ENCODE results near the gene CBX1. TPM values are rescaled to one million over a fixed set of nuclear protein-coding genes. Genes with fewer than 3 reads are reported as not detected.

The CBX1 gene
- total and polyA plus RNA-seq, 8 donors: 7.9 to 24.1 (median 12.0) TPM

- intact Hi-C loops (cut with DNase I): no loop called here
- ATAC-seq (no peak), DNase-seq (no peak), FAIRE-seq (no peak)
- Histone ChIP-seq H3K4me1 (peaks cover 0 to 4% (median 0%) of the 10 kb centered on the region in 3 donors), H3K36me3 (peaks cover 0 to 6% (median 0%) of the 10 kb centered on the region in 3 donors), H3K27me3 (no peaks in the 10 kb centered on the region), H3K27ac (no peak overlapping the region), H3K9me3 (no peaks in the 10 kb centered on the region), H3K4me3 (no peak overlapping the region)
- TF ChIP-seq CTCF (IDR thresholded peaks at IDR 0.05): no peak
- 69 to 76% methylated on average over 1 of the region's 1 CpG for WGBS, 2 donors
Observed at GRCh38 chr17:48066656-48067055, 34.6 kb downstream of the CBX1 start.

- H3K27me3 ChIP-seq: no peaks in the 10 kb centered on the region
- WGBS, 2 donors: 30 to 34% methylated on average over 1 of the region's 1 CpG
- no peak overlapping the region for H3K27ac ChIP-seq
- DNase-seq (no peak), ATAC-seq (no peak), FAIRE-seq (no peak)
- TF ChIP-seq CTCF (IDR thresholded peaks at IDR 0.05): no peak
- peaks cover 0 to 4% (median 0%) of the 10 kb centered on the region in 3 donors for H3K4me1 ChIP-seq
- no peaks in the 10 kb centered on the region for H3K9me3 ChIP-seq
- intact Hi-C loops (cut with DNase I): no loop called here
- no peak overlapping the region for H3K4me3 ChIP-seq
- peaks cover 0 to 6% (median 0%) of the 10 kb centered on the region in 3 donors for H3K36me3 ChIP-seq
Observed at GRCh38 chr17:48066192-48066591, 35.1 kb downstream of the CBX1 start.

GRCh38 chr17:48064638-48065037 is 36.6 kb downstream of the CBX1 start:
- H3K9me3 ChIP-seq: no peaks in the 10 kb centered on the region
- DNase-seq (no peak), FAIRE-seq (no peak), ATAC-seq (no peak)
- TF ChIP-seq CTCF (IDR thresholded peaks at IDR 0.05): no peak
- WGBS, 2 donors: 81 to 90% methylated on average over 3 of the region's 3 CpGs
- H3K27ac ChIP-seq: no peak overlapping the region
- peaks cover 0 to 4% (median 0%) of the 10 kb centered on the region in 3 donors for H3K4me1 ChIP-seq
- intact Hi-C loops (cut with DNase I): no loop called here
- H3K4me3 ChIP-seq: no peak overlapping the region
- no peaks in the 10 kb centered on the region for H3K27me3 ChIP-seq
- H3K36me3 ChIP-seq: peaks cover 0 to 11% (median 7%) of the 10 kb centered on the region in 3 donors

GRCh38 chr17:48062273-48062672 is 39.0 kb downstream of the CBX1 start:
- Histone ChIP-seq H3K27me3 (no peaks in the 10 kb centered on the region), H3K9me3 (no peaks in the 10 kb centered on the region), H3K4me3 (no peak overlapping the region), H3K27ac (no peak overlapping the region), H3K4me1 (peaks cover 0 to 4% (median 0%) of the 10 kb centered on the region in 3 donors), H3K36me3 (peaks cover 0 to 34% (median 26%) of the 10 kb centered on the region in 3 donors)
- FAIRE-seq: no peak
- TF ChIP-seq CTCF (IDR thresholded peaks at IDR 0.05): no peak
- 93 to 95% methylated on average over 7 of the region's 7 CpGs for WGBS, 2 donors
- no peak for ATAC-seq
- no peak for DNase-seq
- intact Hi-C loops (cut with DNase I): no loop called here

GRCh38 chr17:48060249-48060648 is 41.0 kb downstream of the CBX1 start:
- DNase-seq: no peak
- ATAC-seq: no peak

More at GRCh38 chr17:48060249-48060648, 41.0 kb downstream of the CBX1 start:
- no peak for TF ChIP-seq CTCF (IDR thresholded peaks at IDR 0.05)
- no peak for FAIRE-seq
- Histone ChIP-seq H3K4me3 (no peak overlapping the region), H3K36me3 (peaks cover 0 to 44% (median 33%) of the 10 kb centered on the region in 3 donors), H3K4me1 (no peaks in the 10 kb centered on the region), H3K27me3 (no peaks in the 10 kb centered on the region), H3K27ac (no peak overlapping the region), H3K9me3 (no peaks in the 10 kb centered on the region)
- intact Hi-C loops (cut with DNase I): no loop called here
- WGBS, 2 donors: 77 to 80% methylated on average over 7 of the region's 7 CpGs

Data from pancreas (tissue), 10 donors.